D341Med (cell line): ENCODE data around the gene ZSWIM8.
"Not testable (repeated sequence)": the region's sequence is repeated elsewhere in the genome, so short reads cannot be mapped to it uniquely, and the experiment has no call there.

Source experiments
- DNase-seq: peaks from one replicate; pipeline ENCODE4 v3.0.0; 2012; ENCODE audit warnings: low spot score

Gene ZSWIM8

GRCh38 chr10:73814276-73814895 is 29.0 kb downstream of the ZSWIM8 start:
- DNase-seq = no peak

- DNase-seq = peak; percentile 47
Measured at GRCh38 chr10:73814896-73815718, 29.7 kb downstream of the ZSWIM8 start.

GRCh38 chr10:73815719-73816030 is 30.3 kb downstream of the ZSWIM8 start:
- DNase-seq = no peak

- DNase-seq = no peak
Measured at GRCh38 chr10:73816917-73817729, 31.7 kb downstream of the ZSWIM8 start.

DNA sequence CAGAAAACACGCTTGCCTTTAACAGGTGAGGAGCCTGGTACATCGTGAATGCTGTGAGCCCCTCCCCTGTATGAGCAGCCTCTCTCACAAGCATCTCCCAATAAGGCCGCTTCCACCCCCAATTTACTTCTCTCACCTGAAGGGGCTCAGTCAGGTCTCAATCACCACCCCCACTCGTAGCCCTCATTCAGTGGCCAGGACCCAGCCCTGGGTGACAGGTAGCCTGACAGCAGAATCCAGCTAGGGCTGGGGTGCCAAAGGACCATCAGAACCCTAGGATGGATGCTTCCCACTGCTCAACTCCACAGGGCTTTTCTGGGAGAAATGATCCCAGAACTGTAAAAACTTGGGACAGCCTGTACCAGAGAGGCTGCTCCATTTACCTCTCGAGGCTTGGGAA is 32.4 kb downstream of the ZSWIM8 start:
- no peak for DNase-seq

- DNase-seq = no peak
Measured at GRCh38 chr10:73818402-73818801, 33.0 kb downstream of the ZSWIM8 start.

DNA sequence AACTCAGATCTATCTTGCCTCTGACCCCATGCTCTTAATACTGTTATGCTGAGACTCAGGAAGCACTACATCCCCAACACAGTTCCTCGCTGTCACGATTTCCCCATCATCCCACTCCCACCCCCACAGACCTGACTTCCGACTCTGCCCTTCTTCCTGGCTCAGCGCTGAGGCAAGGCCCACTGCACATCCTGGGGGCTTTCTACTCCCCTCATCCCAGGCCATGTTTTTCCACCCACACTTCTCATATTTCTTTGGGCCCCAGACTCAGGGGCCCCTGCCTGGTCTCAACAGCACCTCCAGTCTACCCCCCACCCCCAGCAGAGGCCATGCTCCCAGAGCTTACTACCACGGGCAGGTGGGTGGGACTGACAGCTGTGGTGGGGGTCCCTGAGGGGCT is 33.7 kb downstream of the ZSWIM8 start:
- no peak for DNase-seq

DNA sequence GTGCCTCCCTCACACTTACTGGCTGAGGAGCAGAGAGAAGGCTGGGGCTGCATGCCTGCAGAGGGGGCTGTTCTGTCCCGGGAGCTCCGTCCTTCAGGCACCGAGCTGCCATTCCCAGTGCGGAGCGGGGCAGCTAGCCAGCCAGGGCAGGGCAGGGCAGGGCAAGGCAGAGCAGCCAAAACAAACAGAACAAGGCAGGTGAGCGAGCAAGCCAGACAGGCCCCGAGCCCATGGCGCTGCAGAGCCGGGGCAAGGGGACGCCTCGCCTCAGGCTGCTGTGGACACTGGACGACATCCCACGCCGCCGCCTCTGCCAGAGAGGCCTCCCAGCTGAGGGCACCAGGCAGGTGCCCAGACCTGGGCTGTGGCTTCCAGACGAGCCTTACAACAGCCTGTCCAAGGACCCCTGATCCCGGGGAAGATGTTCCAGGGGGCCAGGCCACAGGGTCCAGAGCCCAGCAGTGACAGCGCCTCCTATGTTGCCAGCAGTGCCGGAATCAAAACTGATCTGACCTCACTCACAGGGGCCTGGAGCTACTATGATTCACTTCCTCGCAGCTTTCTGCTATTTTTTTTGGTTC is 34.2 kb downstream of the ZSWIM8 start:
- DNase-seq = no peak

GRCh38 chr10:73823391-73823790 is 38.0 kb downstream of the ZSWIM8 start:
- DNase-seq = no peak

DNA sequence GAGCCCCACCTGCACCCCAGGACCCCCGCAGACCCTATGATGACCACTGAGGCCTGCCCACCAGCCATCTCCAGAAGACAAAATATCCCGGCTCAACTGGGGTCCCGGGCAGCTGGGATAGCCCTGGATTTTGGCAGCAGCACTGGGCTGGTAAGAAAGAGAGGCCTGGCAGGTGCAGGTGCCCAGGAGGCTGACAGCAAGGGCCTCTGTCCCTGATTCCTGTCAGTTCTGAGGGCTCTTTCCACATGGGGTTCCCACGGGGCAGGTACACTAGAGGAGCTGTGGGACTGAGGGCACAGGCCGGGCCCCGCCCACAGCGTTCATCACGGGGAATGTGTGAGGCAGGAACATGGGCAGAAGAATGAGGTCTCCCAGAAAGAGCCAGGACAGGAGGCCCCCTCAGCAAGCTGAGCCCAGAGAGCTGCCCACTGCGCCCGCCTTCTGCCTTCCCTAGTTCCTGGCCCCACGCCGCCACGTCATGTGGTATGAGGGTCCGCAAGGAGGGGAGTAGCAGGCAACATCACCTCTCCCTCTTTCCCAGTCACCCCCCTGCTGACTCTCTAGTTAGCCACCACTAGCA is 38.8 kb downstream of the ZSWIM8 start:
- no peak for DNase-seq

- DNase-seq = no peak
Measured at GRCh38 chr10:73827346-73828089, 42.1 kb downstream of the ZSWIM8 start.

GRCh38 chr10:73828161-73828560 is 42.8 kb downstream of the ZSWIM8 start:
- DNase-seq = no peak

- not testable (repeated sequence) for DNase-seq
Measured at GRCh38 chr10:73829090-73829489, 43.7 kb downstream of the ZSWIM8 start.

DNA sequence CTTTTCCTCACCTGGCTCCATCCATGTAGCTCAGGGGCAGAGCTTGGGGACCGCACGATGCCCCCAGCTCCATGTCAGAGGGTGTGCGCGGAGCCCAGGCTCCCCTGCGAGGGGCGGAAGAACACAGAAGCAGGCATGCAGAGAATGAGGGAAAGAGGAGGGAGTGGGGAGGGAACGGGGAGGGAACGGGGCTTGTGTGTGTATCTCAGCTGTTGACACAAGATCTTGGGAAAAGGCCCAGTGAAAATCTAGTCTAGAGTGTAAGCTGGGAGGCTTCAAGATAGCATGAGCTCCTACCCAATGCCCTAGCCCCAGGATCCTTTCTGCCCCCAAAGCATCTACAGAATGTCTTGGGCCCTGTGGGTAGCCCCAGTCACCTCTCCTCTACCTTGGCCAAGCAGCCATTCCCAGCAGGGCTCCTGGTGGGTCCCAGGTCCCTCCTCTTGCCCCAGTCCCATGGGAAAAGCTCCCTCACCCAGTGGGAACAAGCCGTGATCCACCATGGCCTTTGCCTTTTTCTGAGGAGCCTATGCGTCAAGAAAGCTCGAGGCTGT is 51.1 kb downstream of the ZSWIM8 start:
- DNase-seq = no peak

DNA sequence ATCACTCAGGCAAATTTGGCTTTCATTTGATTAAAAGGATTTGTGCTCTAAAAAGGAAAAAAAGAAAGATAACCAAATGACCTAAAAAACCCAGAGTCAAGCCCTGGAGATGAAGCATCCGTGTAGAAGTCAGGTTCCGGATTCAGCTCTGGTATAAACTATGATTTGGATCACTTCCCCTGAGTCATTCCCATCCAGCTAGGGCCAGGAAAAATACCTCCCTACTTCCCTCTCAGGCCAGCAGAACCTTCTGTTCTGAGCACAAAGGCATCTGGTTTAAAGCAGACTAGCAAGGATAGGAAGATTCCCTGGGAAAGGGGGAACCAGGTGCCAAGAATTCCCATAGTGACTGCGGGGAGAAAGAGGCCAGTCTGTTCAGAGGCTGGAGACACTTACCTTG is 51.7 kb downstream of the ZSWIM8 start:
- DNase-seq = no peak

DNA sequence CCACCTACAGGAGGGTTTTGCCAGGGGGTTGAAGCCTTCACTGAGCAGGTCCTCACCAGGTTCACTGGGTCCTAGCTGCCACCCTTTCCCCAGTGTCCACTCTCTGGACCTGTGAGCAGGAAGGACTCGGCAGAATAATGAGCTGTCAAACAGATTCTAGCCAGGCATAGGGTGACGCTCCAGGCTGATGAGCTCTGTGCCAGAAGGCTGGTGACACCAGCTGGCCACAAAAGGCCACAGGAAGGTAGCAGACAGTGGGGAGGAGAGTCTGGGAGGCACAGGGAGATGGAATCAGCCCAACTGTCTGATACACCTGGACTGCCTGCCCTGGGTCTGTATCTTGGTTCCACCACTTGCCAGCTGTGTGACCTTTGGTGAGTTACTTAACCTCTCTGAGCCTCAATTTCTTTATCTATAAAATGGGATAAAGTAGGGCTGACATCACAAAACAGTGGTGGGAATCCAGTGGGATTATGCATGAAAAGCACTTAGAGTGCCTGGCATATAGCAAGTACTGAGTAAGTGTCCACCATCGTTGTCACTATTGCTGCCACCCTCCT is 52.7 kb downstream of the ZSWIM8 start:
- no peak for DNase-seq

- DNase-seq = no peak
Measured at GRCh38 chr10:73838827-73839226, 53.4 kb downstream of the ZSWIM8 start.

GRCh38 chr10:73839276-73839966 is 54.0 kb downstream of the ZSWIM8 start:
- no peak for DNase-seq

DNA sequence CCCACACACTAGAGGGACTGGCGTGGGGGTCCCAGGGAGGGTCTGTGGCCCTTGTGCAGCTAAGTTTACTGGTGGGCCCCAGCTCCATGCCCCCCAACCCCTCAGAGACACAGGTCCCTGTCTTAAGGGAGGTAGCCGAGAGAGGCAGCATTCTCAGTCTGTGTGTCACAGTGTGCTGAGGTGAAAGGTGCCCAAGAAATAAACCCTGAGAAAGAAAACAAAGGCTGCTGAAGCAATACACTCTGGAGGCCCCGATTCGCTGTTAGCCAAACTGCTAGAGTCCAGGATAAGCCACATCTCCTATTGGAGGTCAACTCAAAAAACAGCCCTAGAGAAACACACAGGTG is 54.6 kb downstream of the ZSWIM8 start:
- DNase-seq = no peak

DNA sequence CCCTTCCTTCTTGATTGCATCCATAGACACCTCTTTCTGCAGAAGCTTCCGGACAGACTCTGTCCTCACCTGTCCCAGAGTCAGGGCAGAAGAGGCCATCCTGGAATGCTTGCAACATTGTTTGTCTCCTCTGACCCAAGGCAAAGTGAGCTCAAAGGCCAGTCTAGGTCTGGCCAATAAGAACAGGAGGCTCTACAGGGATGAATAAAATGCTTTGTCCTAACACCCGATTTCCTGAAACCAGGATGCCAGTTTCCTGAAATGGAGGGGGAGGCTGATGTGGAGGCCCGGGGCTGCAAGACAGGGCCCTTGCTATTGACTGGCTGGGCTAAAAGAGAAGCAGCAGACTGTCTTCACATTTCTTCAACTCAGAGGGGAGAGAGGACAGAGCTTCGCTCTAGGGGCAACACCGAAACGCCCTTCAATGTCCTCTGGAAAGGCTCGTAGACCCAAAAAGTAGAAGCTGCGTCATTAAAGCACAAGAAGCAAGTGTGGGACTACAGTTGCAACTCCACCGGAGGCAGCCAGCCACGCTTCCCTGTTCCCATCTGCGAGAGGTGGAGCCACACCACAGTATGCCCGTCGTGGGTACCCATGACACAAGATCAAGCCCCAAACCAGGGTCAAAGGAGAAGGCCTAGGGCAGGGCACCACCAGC is 55.1 kb downstream of the ZSWIM8 start:
- no peak for DNase-seq
